SK-N-SH treated with all-trans-retinoic acid at 6 μM for 48 hours (cell line): ENCODE data around the gene SLX9.

Experiments used
- BACH2 ChIP-seq: fragments of 250-450 bp; sonication (Bioruptor Pico); IDR thresholded peaks from 2 replicates; pipeline ENCODE4 v1.9.0; 2021; ENCODE audit warnings: mild to moderate bottlenecking, borderline replicate concordance
- CSDC2 ChIP-seq: fragments of 250-450 bp; sonication (Bioruptor Pico); IDR thresholded peaks from 2 replicates; pipeline ENCODE4 v1.5.0; 2020; ENCODE audit warnings: mild to moderate bottlenecking, moderate library complexity
- OSR1 ChIP-seq: fragments of 250-450 bp; sonication (Bioruptor Pico); IDR thresholded peaks from 2 replicates; pipeline ENCODE4 v1.8.0; 2022; ENCODE audit warnings: moderate library complexity, mild to moderate bottlenecking, inconsistent platforms
- SNAI2 ChIP-seq: fragments of 250-450 bp; sonication (Bioruptor Pico); IDR thresholded peaks from 2 replicates; pipeline ENCODE4 v1.5.0; 2020; ENCODE audit warnings: mild to moderate bottlenecking, moderate library complexity
- ZFP3 ChIP-seq: fragments of 250-450 bp; sonication (Bioruptor Pico); IDR thresholded peaks from 2 replicates; pipeline ENCODE4 v1.5.0; 2020; ENCODE audit warnings: mild to moderate bottlenecking, moderate library complexity
- ZNF8 ChIP-seq: fragments of 450-650 bp; formaldehyde crosslinking; IDR thresholded peaks from 2 replicates; pipeline ENCODE4 v1.5.0; 2020; ENCODE audit warnings: mild to moderate bottlenecking, moderate library complexity
- TF ChIP-seq, protein P1 (sequence below): fragments of 250-450 bp; sonication (Bioruptor Pico); IDR thresholded peaks from 2 replicates; pipeline ENCODE4 v1.8.0; 2020; ENCODE audit warnings: mild to moderate bottlenecking, moderate library complexity, borderline replicate concordance
- TF ChIP-seq, protein P2 (sequence below): fragments of 250-450 bp; sonication (Bioruptor Pico); IDR thresholded peaks from 2 replicates; pipeline ENCODE4 v1.5.1; 2020; ENCODE audit warnings: low read depth, mild to moderate bottlenecking, moderate library complexity
- TF ChIP-seq, protein P3 (sequence below): fragments of 250-450 bp; sonication (Bioruptor Pico); IDR thresholded peaks from 2 replicates; pipeline ENCODE4 v1.5.1; 2021; ENCODE audit warnings: mild to moderate bottlenecking, moderate library complexity

DNA sequence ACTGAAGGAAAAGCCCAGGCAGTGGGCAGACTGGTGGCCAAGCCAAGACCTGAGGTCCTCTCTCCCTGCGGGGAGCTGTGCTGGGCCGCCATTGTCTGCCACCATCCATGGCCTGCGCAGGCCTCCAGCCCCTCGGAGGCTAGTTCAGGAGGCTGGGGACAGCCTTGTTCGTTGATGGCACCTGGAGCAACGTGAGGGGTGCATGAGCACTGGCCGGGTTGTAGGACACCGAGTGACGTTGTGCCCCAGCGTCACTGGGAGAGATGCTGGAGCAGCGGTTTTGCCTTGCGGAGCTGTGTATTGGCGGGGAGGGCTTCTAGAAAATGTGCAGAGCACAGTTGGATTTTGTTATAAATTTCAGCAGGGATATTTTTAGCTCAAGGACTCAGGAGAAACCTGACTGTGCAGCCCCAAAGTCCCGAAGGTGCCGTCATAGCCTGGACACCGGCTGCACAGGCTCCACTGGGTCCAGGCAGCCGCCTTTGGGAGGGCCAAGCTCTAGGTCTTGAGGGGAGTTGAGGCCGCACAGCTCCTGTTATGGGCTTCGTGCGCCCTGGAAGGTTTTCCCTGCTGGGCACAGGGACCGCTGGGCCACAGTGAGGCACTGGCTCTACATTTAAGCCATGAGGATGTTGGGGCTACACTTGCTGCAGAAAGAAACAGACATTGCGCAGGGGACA is 86.4 kb downstream of the SLX9 start:
- TF ChIP-seq, protein P1, sequence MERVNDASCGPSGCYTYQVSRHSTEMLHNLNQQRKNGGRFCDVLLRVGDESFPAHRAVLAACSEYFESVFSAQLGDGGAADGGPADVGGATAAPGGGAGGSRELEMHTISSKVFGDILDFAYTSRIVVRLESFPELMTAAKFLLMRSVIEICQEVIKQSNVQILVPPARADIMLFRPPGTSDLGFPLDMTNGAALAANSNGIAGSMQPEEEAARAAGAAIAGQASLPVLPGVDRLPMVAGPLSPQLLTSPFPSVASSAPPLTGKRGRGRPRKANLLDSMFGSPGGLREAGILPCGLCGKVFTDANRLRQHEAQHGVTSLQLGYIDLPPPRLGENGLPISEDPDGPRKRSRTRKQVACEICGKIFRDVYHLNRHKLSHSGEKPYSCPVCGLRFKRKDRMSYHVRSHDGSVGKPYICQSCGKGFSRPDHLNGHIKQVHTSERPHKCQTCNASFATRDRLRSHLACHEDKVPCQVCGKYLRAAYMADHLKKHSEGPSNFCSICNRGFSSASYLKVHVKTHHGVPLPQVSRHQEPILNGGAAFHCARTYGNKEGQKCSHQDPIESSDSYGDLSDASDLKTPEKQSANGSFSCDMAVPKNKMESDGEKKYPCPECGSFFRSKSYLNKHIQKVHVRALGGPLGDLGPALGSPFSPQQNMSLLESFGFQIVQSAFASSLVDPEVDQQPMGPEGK (CRISPR knock-in tag), result no peak
- TF ChIP-seq CSDC2 (CRISPR knock-in tag) (no peak), SNAI2 (CRISPR knock-in tag) (no peak), ZNF8 (CRISPR knock-in tag) (no peak), ZFP3 (no peak), OSR1 (CRISPR knock-in tag) (no peak), BACH2 (CRISPR knock-in tag) (no peak)
- TF ChIP-seq, protein P2, sequence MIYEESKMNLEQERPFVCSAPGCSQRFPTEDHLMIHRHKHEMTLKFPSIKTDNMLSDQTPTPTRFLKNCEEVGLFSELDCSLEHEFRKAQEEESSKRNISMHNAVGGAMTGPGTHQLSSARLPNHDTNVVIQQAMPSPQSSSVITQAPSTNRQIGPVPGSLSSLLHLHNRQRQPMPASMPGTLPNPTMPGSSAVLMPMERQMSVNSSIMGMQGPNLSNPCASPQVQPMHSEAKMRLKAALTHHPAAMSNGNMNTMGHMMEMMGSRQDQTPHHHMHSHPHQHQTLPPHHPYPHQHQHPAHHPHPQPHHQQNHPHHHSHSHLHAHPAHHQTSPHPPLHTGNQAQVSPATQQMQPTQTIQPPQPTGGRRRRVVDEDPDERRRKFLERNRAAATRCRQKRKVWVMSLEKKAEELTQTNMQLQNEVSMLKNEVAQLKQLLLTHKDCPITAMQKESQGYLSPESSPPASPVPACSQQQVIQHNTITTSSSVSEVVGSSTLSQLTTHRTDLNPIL (CRISPR knock-in tag), result no peak
- TF ChIP-seq, protein P3, sequence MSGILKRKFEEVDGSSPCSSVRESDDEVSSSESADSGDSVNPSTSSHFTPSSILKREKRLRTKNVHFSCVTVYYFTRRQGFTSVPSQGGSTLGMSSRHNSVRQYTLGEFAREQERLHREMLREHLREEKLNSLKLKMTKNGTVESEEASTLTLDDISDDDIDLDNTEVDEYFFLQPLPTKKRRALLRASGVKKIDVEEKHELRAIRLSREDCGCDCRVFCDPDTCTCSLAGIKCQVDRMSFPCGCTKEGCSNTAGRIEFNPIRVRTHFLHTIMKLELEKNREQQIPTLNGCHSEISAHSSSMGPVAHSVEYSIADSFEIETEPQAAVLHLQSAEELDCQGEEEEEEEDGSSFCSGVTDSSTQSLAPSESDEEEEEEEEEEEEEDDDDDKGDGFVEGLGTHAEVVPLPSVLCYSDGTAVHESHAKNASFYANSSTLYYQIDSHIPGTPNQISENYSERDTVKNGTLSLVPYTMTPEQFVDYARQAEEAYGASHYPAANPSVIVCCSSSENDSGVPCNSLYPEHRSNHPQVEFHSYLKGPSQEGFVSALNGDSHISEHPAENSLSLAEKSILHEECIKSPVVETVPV (CRISPR knock-in tag), result no peak
